Subcutaneous abdominal adipose tissue (tissue), 5 donors: Measurements from ENCODE around the gene TP53I13.
A peak's percentile ranks its signal among the peaks of the same experiment; 100 is the strongest.

Experiments
- H3K27ac ChIP-seq: one replicate; pipeline ENCODE4 v1.7.0; 2013; ENCODE audit warnings: low read depth, mild to moderate bottlenecking, inconsistent platforms, low read length, moderate library complexity
- H3K27me3 ChIP-seq, 5 donors: one replicate each; pipeline ENCODE4 v1.7.0; 2013; ENCODE audit warnings: low read length in 5 of 5, inconsistent platforms in 1 of 5; ENCODE audit not compliant: control insufficient read depth in 5 of 5, insufficient read depth in 4 of 5
- H3K36me3 ChIP-seq, 5 donors: one replicate each; pipeline ENCODE4 v1.7.0; 2013; ENCODE audit warnings: low read length in 5 of 5; ENCODE audit not compliant: control insufficient read depth in 5 of 5, insufficient read depth in 5 of 5
- H3K4me1 ChIP-seq, 5 donors: one replicate each; pipeline ENCODE4 v1.7.0; 2013; ENCODE audit warnings: low read length in 5 of 5, mild to moderate bottlenecking in 3 of 5, moderate library complexity in 1 of 5; ENCODE audit not compliant: control insufficient read depth in 5 of 5, insufficient read depth in 5 of 5
- H3K4me3 ChIP-seq, 5 donors: one replicate each; pipeline ENCODE4 v1.7.0; 2013; ENCODE audit warnings: low read length in 5 of 5, low read depth in 1 of 5
- H3K9ac ChIP-seq, 5 donors: one replicate each; pipeline ENCODE4 v1.7.0; 2013; ENCODE audit warnings: low read length in 5 of 5, mild to moderate bottlenecking in 4 of 5, moderate library complexity in 3 of 5
- H3K9me3 ChIP-seq, 5 donors: one replicate each; pipeline ENCODE4 v1.7.0; 2013; ENCODE audit warnings: low read length in 5 of 5; ENCODE audit not compliant: control insufficient read depth in 5 of 5
- donor health status: healthy.
- donor health status: healthy.
- donor health status: healthy.
- donor health status: healthy.
- donor health status: healthy.

The TP53I13 gene

DNA sequence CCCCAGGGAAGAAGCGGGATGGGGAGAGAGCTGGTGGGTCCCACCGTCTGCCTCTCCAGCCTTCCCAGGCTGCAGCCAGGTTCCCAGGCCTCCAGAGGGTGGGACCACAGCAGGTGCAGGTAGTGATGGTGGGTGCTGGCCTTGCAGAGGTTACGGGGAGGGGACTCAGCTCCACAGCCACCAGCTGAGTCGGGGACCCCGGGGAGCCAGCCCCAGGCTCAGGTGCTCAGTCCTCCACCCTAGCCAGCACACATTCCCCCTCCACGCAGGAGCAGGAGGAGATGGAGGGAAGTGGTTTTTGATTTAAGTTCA lies 5.0 kb downstream of the TP53I13 start:
- H3K27ac ChIP-seq = peak overlapping the region; percentile 30
- H3K4me1 ChIP-seq = peaks cover 7 to 56% (median 52%) of the 10 kb centered on the region in 5 donors
- no peaks in the 10 kb centered on the region for H3K27me3 ChIP-seq
- H3K36me3 ChIP-seq = peaks cover 0 to 57% (median 54%) of the 10 kb centered on the region in 5 donors
- no peak overlapping the region for H3K4me3 ChIP-seq
- no peak overlapping the region for H3K9ac ChIP-seq
- H3K9me3 ChIP-seq = no peaks in the 10 kb centered on the region

DNA sequence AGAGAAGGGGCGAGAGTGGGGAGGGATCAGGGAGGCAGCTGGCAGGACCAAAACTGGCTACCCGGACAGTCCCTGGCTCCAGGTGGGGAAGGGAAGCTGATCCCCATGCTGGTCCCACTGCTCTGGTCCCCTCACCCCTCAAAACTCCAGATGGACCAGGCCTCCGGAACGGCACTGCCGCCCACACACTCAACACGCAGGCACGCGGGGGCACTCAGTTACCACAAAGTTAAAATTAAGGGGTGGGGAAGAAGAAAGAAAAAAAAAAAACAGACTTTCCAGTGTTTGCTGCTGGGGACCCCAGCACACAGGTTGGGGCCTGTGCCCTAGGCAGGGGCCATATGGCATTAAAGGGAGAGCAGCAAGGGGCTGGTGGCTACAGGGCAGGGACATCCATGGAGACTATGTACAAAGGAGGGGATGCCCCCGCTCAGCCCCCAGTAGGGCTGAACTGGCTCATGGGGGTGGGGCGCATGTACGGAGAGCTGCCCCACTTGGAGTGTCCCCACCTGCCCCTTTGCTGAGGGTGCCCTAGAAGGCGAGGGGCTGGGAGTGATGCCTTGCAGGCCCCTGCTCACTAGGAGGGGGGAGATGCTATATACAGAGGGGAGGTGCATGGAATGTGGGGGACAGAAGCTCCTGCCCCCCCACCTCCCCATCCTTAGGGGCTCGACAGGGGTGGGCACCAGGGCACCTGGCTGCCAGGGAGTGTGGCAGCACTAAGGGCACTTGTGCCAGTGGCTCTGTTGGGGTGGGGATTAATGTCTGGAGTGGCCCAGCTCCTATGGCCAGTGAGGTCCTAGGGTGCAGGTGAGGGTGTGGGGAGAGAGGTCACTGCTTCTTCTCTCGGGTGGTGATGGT lies 5.6 kb downstream of the TP53I13 start:
- no peak overlapping the region for H3K4me3 ChIP-seq
- peaks cover 0 to 63% (median 57%) of the 10 kb centered on the region in 5 donors for H3K36me3 ChIP-seq
- no peak overlapping the region for H3K27ac ChIP-seq
- no peak overlapping the region for H3K9ac ChIP-seq
- H3K27me3 ChIP-seq = no peaks in the 10 kb centered on the region
- H3K4me1 ChIP-seq = peaks cover 5 to 51% (median 47%) of the 10 kb centered on the region in 5 donors
- no peaks in the 10 kb centered on the region for H3K9me3 ChIP-seq

DNA sequence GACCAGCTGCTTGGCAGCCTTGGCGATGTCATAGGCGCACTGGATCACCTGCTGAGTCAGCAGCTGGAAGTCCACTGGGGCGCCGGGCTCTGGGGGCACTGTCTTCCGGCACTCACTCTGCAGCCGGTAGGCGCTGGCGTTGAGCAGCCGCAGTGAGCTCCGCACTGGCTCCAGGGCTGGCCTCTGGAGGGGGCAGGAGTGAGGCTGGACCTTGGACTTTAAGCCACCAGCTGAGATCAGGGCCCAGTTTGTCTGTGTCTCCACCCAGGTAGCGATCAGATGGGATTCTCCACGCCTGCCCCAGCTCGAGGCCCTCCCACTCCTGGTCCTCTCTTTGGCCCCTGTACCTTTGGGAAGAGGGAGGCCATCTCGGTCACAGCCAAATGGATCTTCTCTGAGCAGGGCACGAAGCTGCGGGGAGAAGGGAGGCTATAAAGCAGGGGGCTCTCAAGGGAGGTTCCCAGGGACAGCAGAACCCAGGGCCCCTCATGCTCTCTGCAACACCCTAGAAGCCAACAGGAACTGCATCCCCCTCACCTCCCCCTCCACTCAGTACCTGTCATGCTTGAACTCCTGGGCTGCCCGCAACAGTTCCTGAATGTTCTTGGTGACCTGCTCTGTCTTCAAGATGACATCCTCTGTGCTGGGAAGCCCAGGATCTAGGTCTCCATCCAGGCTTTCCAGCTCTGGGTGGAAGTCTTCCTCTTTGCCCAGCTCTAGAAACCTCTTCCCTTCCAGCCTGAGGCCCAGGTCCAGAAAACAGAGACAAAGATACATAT lies 6.4 kb downstream of the TP53I13 start:
- peaks cover 0 to 43% (median 41%) of the 10 kb centered on the region in 5 donors for H3K4me1 ChIP-seq
- H3K9me3 ChIP-seq = no peaks in the 10 kb centered on the region
- no peak overlapping the region for H3K9ac ChIP-seq
- no peak overlapping the region for H3K27ac ChIP-seq
- H3K36me3 ChIP-seq = peaks cover 0 to 71% (median 65%) of the 10 kb centered on the region in 5 donors
- no peak overlapping the region for H3K4me3 ChIP-seq
- H3K27me3 ChIP-seq = no peaks in the 10 kb centered on the region

DNA sequence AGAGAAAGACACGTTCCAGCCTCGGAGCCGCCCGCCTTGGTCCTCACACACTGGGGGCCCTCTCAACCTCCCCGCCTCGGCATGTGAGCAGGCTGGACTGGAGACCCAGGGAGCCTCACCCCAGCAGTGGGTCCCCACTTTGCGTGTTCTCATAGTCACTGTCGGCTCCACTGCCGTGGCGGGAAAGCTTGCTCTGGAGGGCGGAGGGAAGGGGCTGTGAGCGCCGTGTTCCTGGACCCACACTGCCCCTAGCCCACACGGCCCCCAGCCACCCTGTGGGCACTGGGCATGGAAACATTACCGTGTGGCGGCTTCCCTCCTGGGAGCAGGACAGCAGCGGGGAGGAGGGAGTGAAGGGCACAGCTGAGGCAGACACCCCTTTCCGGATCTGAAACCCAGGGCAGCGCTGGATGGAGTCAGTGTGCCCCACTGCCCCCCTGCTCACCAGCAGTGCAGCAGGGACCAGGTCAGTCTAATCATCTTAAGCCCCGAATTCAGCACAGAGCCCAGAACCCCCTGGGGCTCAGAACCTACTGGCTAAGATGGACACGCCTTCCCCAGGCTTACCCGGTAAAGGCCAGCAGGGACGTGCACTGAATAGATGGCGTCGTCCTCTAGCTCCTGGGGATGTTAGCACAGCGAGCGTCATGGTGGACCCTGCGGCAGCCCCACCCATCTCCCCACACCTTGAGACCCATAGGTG lies 7.2 kb downstream of the TP53I13 start:
- Histone ChIP-seq H3K27me3 (no peaks in the 10 kb centered on the region), H3K9ac (no peak overlapping the region), H3K9me3 (no peaks in the 10 kb centered on the region), H3K4me1 (peaks cover 0 to 45% (median 38%) of the 10 kb centered on the region in 5 donors), H3K36me3 (peaks cover 0 to 76% (median 68%) of the 10 kb centered on the region in 5 donors), H3K4me3 (no peak overlapping the region), H3K27ac (no peak overlapping the region)

DNA sequence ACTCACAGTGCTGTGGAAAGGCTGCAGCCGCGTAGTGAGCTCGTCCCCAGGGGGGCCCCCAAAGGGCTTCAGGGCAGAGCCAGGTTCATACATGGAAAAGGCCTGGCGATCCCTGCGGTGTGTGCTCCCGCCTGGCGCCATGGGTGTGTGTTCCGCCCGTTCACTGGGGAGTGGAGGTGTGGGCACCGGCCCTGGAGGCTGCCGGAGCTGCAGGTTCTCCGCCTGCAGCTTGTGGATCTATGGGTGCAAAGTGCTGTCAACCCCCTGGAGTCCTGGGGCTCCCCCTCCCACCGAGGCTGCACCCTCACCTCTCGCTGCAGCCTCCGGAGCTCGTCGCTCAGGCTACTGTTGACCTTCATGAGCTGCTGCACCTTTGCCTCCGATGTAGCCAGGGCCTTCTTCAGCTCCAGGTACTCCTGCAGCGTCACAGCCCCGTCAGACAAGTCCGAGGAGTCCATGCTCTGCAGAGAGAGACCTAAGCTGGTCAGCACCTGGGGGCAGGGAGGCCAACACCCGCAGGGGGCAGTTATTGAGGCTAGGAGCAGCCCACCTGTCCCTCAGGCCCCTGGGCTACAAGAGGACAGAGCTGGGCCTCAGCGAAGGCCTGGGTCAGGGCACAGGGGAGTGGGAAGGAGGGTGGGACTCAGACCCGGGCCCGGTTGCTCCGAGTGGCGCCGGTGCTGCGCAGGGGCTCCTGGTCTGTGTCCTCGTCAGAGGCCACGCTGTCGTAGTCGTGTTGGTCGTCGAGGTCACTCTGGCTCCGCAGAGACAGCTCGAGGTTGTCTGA lies 7.9 kb downstream of the TP53I13 start:
- Histone ChIP-seq H3K4me1 (peaks cover 0 to 37% (median 30%) of the 10 kb centered on the region in 5 donors), H3K4me3 (no peak overlapping the region), H3K27ac (no peak overlapping the region), H3K9ac (no peak overlapping the region), H3K27me3 (no peaks in the 10 kb centered on the region), H3K36me3 (peaks cover 0 to 82% (median 74%) of the 10 kb centered on the region in 5 donors), H3K9me3 (no peaks in the 10 kb centered on the region)

DNA sequence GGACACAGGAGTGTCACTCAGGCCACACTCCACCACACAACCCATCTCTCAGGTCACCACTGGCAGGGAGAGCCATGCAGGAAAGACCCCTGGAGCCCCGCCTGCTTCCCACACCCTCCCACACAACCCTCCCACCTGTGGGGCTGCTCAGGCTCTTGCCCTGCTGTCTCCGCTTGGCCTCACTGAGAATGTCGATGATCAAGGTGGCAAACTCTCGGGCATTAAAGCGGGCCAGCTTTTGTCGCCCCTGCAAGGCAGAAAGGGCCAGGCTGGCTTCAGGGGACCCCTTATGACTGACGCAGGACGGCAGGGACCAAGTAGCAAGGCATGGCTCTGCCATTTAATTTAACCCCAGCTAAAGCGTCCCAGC lies 8.5 kb downstream of the TP53I13 start:
- no peaks in the 10 kb centered on the region for H3K9me3 ChIP-seq
- H3K27ac ChIP-seq = no peak overlapping the region
- H3K9ac ChIP-seq = no peak overlapping the region
- H3K4me3 ChIP-seq = no peak overlapping the region
- peaks cover 0 to 31% (median 25%) of the 10 kb centered on the region in 5 donors for H3K4me1 ChIP-seq
- peaks cover 0 to 86% (median 78%) of the 10 kb centered on the region in 5 donors for H3K36me3 ChIP-seq
- no peaks in the 10 kb centered on the region for H3K27me3 ChIP-seq

DNA sequence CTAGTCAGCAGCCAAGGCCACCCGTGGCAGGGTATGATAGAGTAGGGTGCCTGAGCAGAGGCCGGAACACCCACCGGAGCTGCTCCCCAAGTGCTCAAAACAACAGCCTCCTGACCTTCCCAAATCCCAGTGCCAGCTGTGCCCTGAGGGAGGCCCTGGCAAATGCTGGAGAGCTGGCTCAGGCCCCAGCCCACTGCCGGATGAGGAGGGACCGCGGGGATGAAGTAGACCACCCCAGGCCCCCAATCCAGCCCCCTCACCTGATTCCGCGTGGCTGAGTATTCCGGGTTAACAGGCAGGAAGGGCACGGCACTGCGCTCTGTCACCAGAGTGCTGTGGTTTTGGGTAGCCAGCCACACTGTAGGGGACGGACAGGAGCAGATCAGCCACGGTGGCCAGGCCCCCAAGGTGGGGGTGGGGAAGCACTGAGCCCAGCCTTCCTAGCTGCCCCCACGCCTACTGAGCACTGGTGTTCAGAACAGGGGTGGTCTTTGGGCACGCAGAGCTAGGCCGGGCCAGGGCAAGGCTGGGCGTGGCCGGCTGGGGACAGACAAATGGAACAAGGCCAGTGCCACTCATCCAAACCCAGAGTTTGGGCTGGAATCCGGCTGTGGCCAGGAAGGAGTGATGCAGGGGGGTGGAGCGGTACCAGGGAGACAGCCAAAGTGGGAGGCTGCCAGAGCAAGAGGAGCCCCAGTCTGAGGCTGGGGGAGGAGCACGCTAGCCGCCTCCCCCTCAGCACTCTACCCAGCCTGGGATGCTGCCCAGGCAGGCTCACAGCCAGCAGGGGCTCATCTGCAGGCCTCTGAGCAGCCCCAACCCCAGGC lies 9.1 kb downstream of the TP53I13 start:
- H3K27me3 ChIP-seq = no peaks in the 10 kb centered on the region
- H3K9me3 ChIP-seq = no peaks in the 10 kb centered on the region
- no peak overlapping the region for H3K4me3 ChIP-seq
- H3K36me3 ChIP-seq = peaks cover 0 to 88% (median 85%) of the 10 kb centered on the region in 5 donors
- H3K27ac ChIP-seq = no peak overlapping the region
- peaks cover 0 to 26% (median 19%) of the 10 kb centered on the region in 5 donors for H3K4me1 ChIP-seq
- H3K9ac ChIP-seq = peak overlapping the region in 1 of 5 donors; percentile 5

DNA sequence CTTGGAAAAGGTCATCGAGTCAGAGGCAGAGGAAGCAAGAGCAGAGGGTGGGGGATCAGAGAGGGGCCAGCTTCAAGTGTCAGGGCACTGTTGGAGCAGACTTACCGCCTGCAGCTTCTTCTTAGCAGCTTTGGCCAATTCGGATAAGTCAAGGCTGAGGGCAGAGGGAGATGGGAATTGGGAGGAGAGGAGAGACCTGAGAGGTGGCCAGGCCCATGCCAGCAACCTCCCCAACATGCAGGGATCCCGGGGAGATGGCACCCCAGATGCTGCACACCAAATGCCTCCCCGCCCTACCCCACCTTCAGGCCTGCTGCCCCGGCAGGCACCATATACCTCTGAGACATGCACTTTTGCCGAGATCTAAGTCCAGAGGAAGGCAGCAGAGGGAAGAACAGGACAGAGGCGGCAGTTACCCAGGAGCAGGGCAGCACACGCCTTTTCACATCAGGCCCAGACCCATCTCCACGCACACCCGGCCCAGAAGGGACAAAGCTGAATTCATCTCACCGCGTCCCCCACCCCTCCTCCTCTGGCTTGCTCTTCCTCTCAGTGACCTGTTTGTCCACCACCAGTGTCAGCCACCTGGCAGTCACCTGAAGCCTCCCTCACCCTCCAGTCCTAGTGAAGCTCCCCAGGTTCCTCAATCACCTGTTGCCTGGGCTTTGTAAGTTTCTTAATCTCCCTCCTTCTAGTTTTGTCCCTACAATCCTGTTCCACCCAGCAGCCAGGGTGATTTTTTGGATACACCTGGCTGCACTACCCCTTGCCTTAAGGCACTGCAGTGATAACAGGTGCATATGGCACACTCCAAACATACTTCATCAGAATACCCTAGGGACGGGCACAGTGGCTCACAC lies 10.4 kb downstream of the TP53I13 start:
- Histone ChIP-seq H3K36me3 (peaks cover 0 to 91% (median 83%) of the 10 kb centered on the region in 5 donors), H3K4me3 (no peak overlapping the region), H3K4me1 (peaks cover 2 to 26% (median 21%) of the 10 kb centered on the region in 5 donors), H3K9ac (no peak overlapping the region), H3K27ac (no peak overlapping the region), H3K9me3 (no peaks in the 10 kb centered on the region), H3K27me3 (no peaks in the 10 kb centered on the region)
